ENCODE results near the gene EFCAB11.
A peak's percentile ranks its signal among the peaks of the same experiment; 100 is the strongest.
"Not testable (repeated sequence)": the region's sequence is repeated elsewhere in the genome, so short reads cannot be mapped to it uniquely, and the experiment has no call there.

EFCAB11 gene

GRCh38 chr14:89881839-89882238, 72.7 kb downstream of the EFCAB11 start:
- TF ChIP-seq CTCF (IDR thresholded peaks at IDR 0.05; ENCODE audit: insufficient read depth, low read depth, low read length, missing control alignments) = no peak

GRCh38 chr14:89874091-89874490, 80.4 kb downstream of the EFCAB11 start:
- DNase-seq (ENCODE audit: low read depth) = not testable (repeated sequence)

More at GRCh38 chr14:89881839-89882238, 72.7 kb downstream of the EFCAB11 start:
- DNase-seq (ENCODE audit: low read depth) = no peak
- no peak overlapping the region for H3K4me3 ChIP-seq (ENCODE audit: low read length)

GRCh38 chr14:89870316-89870715, 84.2 kb downstream of the EFCAB11 start:
- H3K4me3 ChIP-seq (ENCODE audit: low read length) = no peak overlapping the region
- no peak for TF ChIP-seq CTCF (IDR thresholded peaks at IDR 0.05; ENCODE audit: insufficient read depth, low read depth, low read length, missing control alignments)
- peak; percentile 62 for DNase-seq (ENCODE audit: low read depth)

More at GRCh38 chr14:89874091-89874490, 80.4 kb downstream of the EFCAB11 start:
- not testable (repeated sequence) for H3K4me3 ChIP-seq (ENCODE audit: low read length)

GRCh38 chr14:89869606-89870005, 84.9 kb downstream of the EFCAB11 start:
- no peak overlapping the region for H3K4me3 ChIP-seq (ENCODE audit: low read length)
- no peak for TF ChIP-seq CTCF (IDR thresholded peaks at IDR 0.05; ENCODE audit: insufficient read depth, low read depth, low read length, missing control alignments)
- no peak for DNase-seq (ENCODE audit: low read depth)

- DNase-seq (ENCODE audit: low read depth) = peak; percentile 62
- no peak for TF ChIP-seq CTCF (IDR thresholded peaks at IDR 0.05; ENCODE audit: insufficient read depth, low read depth, low read length, missing control alignments)
- no peak overlapping the region for H3K4me3 ChIP-seq (ENCODE audit: low read length)
Observed at GRCh38 chr14:89866458-89866857, 88.1 kb downstream of the EFCAB11 start.

GRCh38 chr14:89865153-89865552, 89.4 kb downstream of the EFCAB11 start:
- DNase-seq (ENCODE audit: low read depth) = no peak
- TF ChIP-seq CTCF (IDR thresholded peaks at IDR 0.05; ENCODE audit: insufficient read depth, low read depth, low read length, missing control alignments) = no peak

GRCh38 chr14:89862856-89863255, 91.7 kb downstream of the EFCAB11 start:
- TF ChIP-seq CTCF (IDR thresholded peaks at IDR 0.05; ENCODE audit: insufficient read depth, low read depth, low read length, missing control alignments) = no peak
- no peak overlapping the region for H3K4me3 ChIP-seq (ENCODE audit: low read length)
- DNase-seq (ENCODE audit: low read depth) = no peak

More at GRCh38 chr14:89865153-89865552, 89.4 kb downstream of the EFCAB11 start:
- no peak overlapping the region for H3K4me3 ChIP-seq (ENCODE audit: low read length)

Data from epithelial cell of esophagus (primary cell).